ENCODE data around the gene CD47. TPM values are rescaled to one million over a fixed set of nuclear protein-coding genes. Genes with fewer than 3 reads are reported as not detected.

The CD47 gene
- total RNA-seq, 1 donor from 2014 or later = 102 TPM

DNA sequence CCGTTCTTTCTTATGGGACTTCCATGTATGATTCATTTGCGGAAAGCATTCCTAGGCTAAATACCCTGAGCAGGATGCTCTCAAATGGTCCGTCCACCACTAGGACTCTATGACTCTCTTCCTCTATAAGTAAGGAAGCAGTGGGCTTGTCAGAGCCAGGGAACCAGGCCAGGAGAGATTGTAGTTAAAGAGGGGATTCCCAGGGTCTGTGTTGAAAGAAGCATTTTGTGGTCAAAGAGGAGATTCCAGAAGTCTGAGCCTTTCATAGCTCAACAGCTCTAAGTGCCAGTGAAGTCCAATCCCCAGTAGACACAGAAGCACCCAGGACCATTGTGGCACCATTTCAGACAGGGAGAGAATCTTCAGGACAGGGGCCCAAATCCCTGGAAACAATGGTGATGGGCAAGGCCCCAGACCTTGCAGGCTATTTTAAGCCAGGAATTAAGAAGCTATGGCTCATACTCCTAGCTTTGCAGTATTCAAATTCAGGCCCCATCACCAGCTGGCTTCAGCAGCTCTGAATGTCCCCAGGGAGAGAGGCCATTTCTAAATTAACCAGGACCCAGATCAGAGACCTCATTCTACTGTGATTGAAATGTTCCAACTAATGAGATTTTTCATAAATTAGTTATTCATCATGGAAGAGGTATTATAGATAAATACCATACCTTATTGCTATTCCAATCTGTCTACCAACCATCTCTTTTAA lies 81.7 kb downstream of the CD47 start:
- TF ChIP-seq EZH2phosphoT487 (IDR thresholded peaks at IDR 0.05) = no peak
- TF ChIP-seq, protein P1, sequence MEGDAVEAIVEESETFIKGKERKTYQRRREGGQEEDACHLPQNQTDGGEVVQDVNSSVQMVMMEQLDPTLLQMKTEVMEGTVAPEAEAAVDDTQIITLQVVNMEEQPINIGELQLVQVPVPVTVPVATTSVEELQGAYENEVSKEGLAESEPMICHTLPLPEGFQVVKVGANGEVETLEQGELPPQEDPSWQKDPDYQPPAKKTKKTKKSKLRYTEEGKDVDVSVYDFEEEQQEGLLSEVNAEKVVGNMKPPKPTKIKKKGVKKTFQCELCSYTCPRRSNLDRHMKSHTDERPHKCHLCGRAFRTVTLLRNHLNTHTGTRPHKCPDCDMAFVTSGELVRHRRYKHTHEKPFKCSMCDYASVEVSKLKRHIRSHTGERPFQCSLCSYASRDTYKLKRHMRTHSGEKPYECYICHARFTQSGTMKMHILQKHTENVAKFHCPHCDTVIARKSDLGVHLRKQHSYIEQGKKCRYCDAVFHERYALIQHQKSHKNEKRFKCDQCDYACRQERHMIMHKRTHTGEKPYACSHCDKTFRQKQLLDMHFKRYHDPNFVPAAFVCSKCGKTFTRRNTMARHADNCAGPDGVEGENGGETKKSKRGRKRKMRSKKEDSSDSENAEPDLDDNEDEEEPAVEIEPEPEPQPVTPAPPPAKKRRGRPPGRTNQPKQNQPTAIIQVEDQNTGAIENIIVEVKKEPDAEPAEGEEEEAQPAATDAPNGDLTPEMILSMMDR (IDR thresholded peaks at IDR 0.05) = no peak
- no peak for TF ChIP-seq EZH2 (IDR thresholded peaks at IDR 0.05)
- Histone ChIP-seq H3K9me3 (ENCODE audit: low read depth) (no peaks in the 10 kb centered on the region), H3K4me1 (no peaks in the 10 kb centered on the region), H3K79me2 (ENCODE audit: low read depth) (no peaks in the 10 kb centered on the region), H3K4me2 (no peak overlapping the region), H3K27me3 (no peaks in the 10 kb centered on the region), H3K9ac (no peak overlapping the region), H3K4me3 (no peak overlapping the region), H2AFZ (replicated peaks) (no peak overlapping the region), H3K36me3 (no peaks in the 10 kb centered on the region), H3F3A (ENCODE audit: low read depth) (no peaks in the 10 kb centered on the region), H4K20me1 (ENCODE audit: low read depth) (no peaks in the 10 kb centered on the region), H3K27ac (no peak overlapping the region)
- Mint-ChIP-seq H3K27ac (no peak overlapping the region), H3K36me3 (no peaks in the 10 kb centered on the region), H3K9me3 (no peaks in the 10 kb centered on the region), H3K4me1 (peaks cover 12% of the 10 kb centered on the region), H3K27me3 (ENCODE audit: insufficient read depth, low read depth) (no peaks in the 10 kb centered on the region), H3K4me3 (no peak overlapping the region)
- DNase-seq (ENCODE audit: low spot score) = no peak

DNA sequence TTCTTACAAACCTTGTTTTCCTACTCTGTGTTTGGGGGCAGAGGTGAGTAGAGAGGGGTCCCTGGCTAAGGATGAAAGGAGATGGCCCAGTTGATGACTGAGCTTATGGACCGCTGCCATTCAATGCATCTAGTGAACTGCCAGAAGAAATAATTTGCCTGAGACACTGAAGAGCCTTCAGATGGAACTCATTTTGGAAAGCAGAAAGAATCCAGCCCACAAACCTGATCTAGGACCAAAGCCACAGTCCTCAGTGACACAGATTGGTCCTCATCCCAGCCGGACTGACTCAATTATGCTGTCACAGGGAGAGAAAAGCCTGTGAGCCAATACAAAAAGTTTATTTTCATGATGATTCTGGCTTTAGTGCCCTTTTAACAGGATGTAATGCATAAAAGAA lies 82.7 kb downstream of the CD47 start:
- Histone ChIP-seq H3K9ac (no peak overlapping the region), H3K4me1 (no peaks in the 10 kb centered on the region), H3K27me3 (no peaks in the 10 kb centered on the region), H3F3A (ENCODE audit: low read depth) (no peaks in the 10 kb centered on the region), H3K4me2 (no peak overlapping the region), H3K36me3 (no peaks in the 10 kb centered on the region), H4K20me1 (ENCODE audit: low read depth) (no peaks in the 10 kb centered on the region), H3K9me3 (ENCODE audit: low read depth) (no peaks in the 10 kb centered on the region), H2AFZ (replicated peaks) (no peak overlapping the region), H3K79me2 (ENCODE audit: low read depth) (no peaks in the 10 kb centered on the region), H3K27ac (no peak overlapping the region), H3K4me3 (no peak overlapping the region)
- no peak for TF ChIP-seq EZH2phosphoT487 (IDR thresholded peaks at IDR 0.05)
- TF ChIP-seq EZH2 (IDR thresholded peaks at IDR 0.05) = no peak
- TF ChIP-seq, protein P1 (IDR thresholded peaks at IDR 0.05) = no peak
- Mint-ChIP-seq H3K27ac (no peak overlapping the region), H3K4me3 (no peak overlapping the region), H3K36me3 (no peaks in the 10 kb centered on the region), H3K4me1 (peaks cover 12% of the 10 kb centered on the region), H3K27me3 (ENCODE audit: insufficient read depth, low read depth) (no peaks in the 10 kb centered on the region), H3K9me3 (no peaks in the 10 kb centered on the region)
- no peak for DNase-seq (ENCODE audit: low spot score)

DNA sequence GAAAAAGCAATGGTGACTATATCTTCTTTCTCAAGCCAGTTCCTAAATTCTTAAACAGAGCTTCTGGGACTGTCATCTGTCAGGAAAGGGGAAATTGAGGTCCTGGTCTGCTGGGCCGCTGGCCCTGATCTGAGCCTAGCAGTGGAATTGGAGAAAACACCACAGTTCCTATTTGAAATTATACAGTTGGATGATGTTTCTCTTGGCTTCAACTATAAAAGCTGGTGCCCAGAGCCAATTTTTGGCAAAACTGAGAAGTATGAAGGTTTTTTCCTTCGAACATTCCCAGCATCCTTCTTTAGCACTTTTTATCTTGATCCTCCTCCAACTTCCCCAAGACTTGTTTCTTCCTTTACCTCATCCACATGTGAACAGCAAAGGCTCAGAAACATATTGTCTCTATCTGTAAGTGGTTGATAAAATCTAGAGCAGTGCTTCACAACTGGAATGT lies 83.9 kb downstream of the CD47 start:
- Histone ChIP-seq H3K9me3 (ENCODE audit: low read depth) (no peaks in the 10 kb centered on the region), H3K9ac (no peak overlapping the region), H3K27ac (no peak overlapping the region), H3K36me3 (no peaks in the 10 kb centered on the region), H3K4me3 (no peak overlapping the region), H3K4me2 (no peak overlapping the region), H4K20me1 (ENCODE audit: low read depth) (no peaks in the 10 kb centered on the region), H3K4me1 (no peaks in the 10 kb centered on the region), H2AFZ (replicated peaks) (no peak overlapping the region), H3K27me3 (no peaks in the 10 kb centered on the region), H3F3A (ENCODE audit: low read depth) (no peaks in the 10 kb centered on the region), H3K79me2 (ENCODE audit: low read depth) (no peaks in the 10 kb centered on the region)
- H3K9me3 Mint-ChIP-seq = no peaks in the 10 kb centered on the region
- H3K36me3 Mint-ChIP-seq = no peaks in the 10 kb centered on the region
- no peak overlapping the region for H3K4me3 Mint-ChIP-seq
- no peak for DNase-seq (ENCODE audit: low spot score)
- no peaks in the 10 kb centered on the region for H3K27me3 Mint-ChIP-seq (ENCODE audit: insufficient read depth, low read depth)
- H3K27ac Mint-ChIP-seq = no peak overlapping the region
- peaks cover 9% of the 10 kb centered on the region for H3K4me1 Mint-ChIP-seq
- TF ChIP-seq EZH2 (IDR thresholded peaks at IDR 0.05) (no peak), EZH2phosphoT487 (IDR thresholded peaks at IDR 0.05) (no peak)
- TF ChIP-seq, protein P1 (IDR thresholded peaks at IDR 0.05) = no peak
